Endothelial cell (in vitro differentiated cells): Measurements from ENCODE around the gene B9D1. TPM values are rescaled to one million over a fixed set of nuclear protein-coding genes. Genes with fewer than 3 reads are reported as not detected.
"Not testable (repeated sequence)": the region's sequence is repeated elsewhere in the genome, so short reads cannot be mapped to it uniquely, and the experiment has no call there.

Source experiments
- DNase-seq: peaks from one replicate; pipeline ENCODE4 v3.0.0; 2021; ENCODE audit warnings: low spot score
- H3K27ac Mint-ChIP-seq: one replicate; pipeline ENCODE4 v1.8.0; 2021; ENCODE audit warnings: mixed read lengths, inconsistent platforms; ENCODE audit not compliant: unreplicated experiment
- H3K27me3 Mint-ChIP-seq: one replicate; pipeline ENCODE4 v1.8.0; 2021; ENCODE audit warnings: mild to moderate bottlenecking, moderate library complexity, mixed read lengths, inconsistent platforms; ENCODE audit not compliant: unreplicated experiment
- H3K36me3 Mint-ChIP-seq: one replicate; pipeline ENCODE4 v1.8.0; 2021; ENCODE audit warnings: mild to moderate bottlenecking, low read depth, mixed read lengths, inconsistent platforms; ENCODE audit not compliant: unreplicated experiment
- H3K4me1 Mint-ChIP-seq: one replicate; pipeline ENCODE4 v1.8.0; 2021; ENCODE audit warnings: mild to moderate bottlenecking, mixed read lengths, inconsistent platforms; ENCODE audit not compliant: unreplicated experiment
- H3K4me3 Mint-ChIP-seq: one replicate; pipeline ENCODE4 v1.8.0; 2021; ENCODE audit warnings: mild to moderate bottlenecking, mixed read lengths, inconsistent platforms; ENCODE audit not compliant: unreplicated experiment
- H3K9me3 Mint-ChIP-seq: one replicate; pipeline ENCODE4 v1.8.0; 2021; ENCODE audit warnings: mixed read lengths, inconsistent platforms; ENCODE audit not compliant: unreplicated experiment
- CTCF ChIP-seq: fragments of 200-600 bp; sonication (generic); IDR thresholded peaks from one replicate; pipeline ENCODE4 v1.5.0; 2021; ENCODE audit warnings: antibody characterized with exemption; ENCODE audit not compliant: unreplicated experiment
- total RNA-seq: library from RNA; stranded (reverse); fragmentation: NEBNext Ultra II Directional; extraction: Animal tissue kit (Norgen Biotek cat#: 25700); gene quantifications from one replicate; pipeline ENCODE4 v1.2.1, GENCODE V29; 2021; ENCODE audit not compliant: unreplicated experiment

Gene B9D1
- total RNA-seq, 1 donor from 2014 or later, result 6.2 TPM

GRCh38 chr17:19359151-19359550 lies 3.4 kb downstream of the B9D1 start:
- H3K27me3 Mint-ChIP-seq, result peaks cover 13% of the 10 kb centered on the region
- no peak for DNase-seq
- no peaks in the 10 kb centered on the region for H3K36me3 Mint-ChIP-seq
- peaks cover 8% of the 10 kb centered on the region for H3K4me1 Mint-ChIP-seq
- no peaks in the 10 kb centered on the region for H3K9me3 Mint-ChIP-seq
- peak overlapping the region; percentile 4 for H3K4me3 Mint-ChIP-seq
- TF ChIP-seq CTCF, result no peak
- H3K27ac Mint-ChIP-seq, result no peak overlapping the region

DNA sequence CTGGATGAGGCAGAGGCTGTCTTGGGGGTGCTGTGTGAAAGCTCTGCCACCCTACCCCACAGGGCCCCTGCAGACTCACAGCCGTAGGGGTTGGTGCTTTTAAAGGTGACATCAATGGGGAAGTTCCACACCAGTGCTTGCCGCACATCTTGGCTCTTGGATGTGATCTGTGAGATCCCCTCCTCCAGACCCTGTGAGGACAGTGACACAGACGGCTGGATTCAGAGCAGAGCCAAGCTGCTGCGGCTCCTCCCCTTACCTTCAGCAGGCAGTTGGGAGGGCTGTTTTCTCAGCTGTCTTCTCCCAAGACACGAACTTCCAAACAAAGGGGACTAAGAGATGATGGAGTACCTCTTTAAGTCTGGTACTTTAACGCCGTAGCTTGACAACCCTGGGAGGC lies 4.8 kb downstream of the B9D1 start:
- H3K36me3 Mint-ChIP-seq, result no peaks in the 10 kb centered on the region
- no peak overlapping the region for H3K4me3 Mint-ChIP-seq
- TF ChIP-seq CTCF, result no peak
- H3K27me3 Mint-ChIP-seq, result peaks cover 9% of the 10 kb centered on the region
- no peaks in the 10 kb centered on the region for H3K9me3 Mint-ChIP-seq
- H3K27ac Mint-ChIP-seq, result no peak overlapping the region
- DNase-seq, result no peak
- peaks cover 8% of the 10 kb centered on the region for H3K4me1 Mint-ChIP-seq

DNA sequence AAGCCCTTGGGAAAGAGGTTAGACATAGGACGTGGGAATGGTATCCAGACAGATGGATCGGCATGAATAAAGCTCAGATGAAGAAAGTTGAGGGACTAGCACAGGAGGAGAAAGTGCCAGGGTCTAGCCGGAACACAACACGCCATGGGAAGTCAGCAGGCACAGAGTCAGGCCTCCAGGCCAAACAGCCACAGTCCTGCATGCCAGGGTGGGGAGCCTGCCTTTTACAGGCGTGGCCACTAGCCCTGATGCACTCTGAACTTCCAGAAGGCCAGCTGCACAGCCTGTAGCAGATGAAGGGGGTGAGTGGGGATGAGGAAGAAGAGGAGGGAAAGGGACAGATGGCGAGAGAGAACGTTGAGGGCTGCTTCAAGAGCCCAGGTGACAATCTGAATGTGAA lies 5.2 kb downstream of the B9D1 start:
- H3K27ac Mint-ChIP-seq, result no peak overlapping the region

DNA sequence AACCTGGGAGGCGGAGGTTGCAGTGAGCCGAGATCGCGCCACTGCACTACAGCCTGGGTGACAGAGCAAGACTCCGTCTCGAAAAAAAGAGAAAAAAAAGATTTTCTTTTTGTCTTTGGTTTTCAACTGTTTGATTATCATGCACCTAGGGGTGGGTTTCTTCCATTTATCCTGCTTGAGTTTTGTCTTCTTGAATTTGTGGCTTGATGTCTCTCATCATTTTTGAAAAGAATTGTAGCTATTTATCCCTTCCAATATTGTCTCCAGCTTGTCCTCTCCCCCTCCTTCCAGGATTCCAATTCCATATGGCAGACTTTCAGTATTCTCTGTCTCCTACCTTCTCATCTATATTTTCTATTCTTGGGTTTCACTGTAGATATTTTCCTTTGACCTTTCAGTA lies 7.8 kb downstream of the B9D1 start:
- Mint-ChIP-seq H3K27ac (no peak overlapping the region), H3K4me3 (no peak overlapping the region), H3K27me3 (peaks cover 2% of the 10 kb centered on the region), H3K9me3 (no peaks in the 10 kb centered on the region), H3K4me1 (no peaks in the 10 kb centered on the region), H3K36me3 (no peaks in the 10 kb centered on the region)
- no peak for TF ChIP-seq CTCF
- DNase-seq, result no peak

More for the DNA sequence above, 5.2 kb downstream of the B9D1 start:
- no peak for DNase-seq
- TF ChIP-seq CTCF, result no peak
- Mint-ChIP-seq H3K4me3 (no peak overlapping the region), H3K36me3 (no peaks in the 10 kb centered on the region), H3K27me3 (peaks cover 9% of the 10 kb centered on the region), H3K9me3 (no peaks in the 10 kb centered on the region), H3K4me1 (peaks cover 8% of the 10 kb centered on the region)

DNA sequence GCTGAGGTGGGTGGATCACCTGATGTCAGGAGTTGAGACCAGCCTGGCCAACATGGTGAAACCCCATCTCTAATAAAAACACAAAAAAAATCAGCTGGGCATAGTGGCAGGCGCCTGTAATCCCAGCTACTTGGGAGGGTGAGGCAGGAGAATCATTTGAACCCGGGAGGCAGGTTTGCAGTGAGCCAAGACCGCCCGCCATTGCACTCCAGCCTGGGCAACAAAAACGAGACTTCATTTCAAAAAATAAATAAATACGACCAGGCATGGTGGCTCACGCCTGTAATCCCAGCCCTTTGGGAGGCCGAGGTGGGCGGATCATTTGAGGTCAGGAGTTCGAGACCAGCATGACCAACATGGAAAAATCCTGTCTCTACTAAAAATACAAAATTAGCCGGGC lies 9.1 kb downstream of the B9D1 start:
- not testable (repeated sequence) for H3K4me1 Mint-ChIP-seq, H3K4me3 Mint-ChIP-seq

GRCh38 chr17:19348806-19349205 lies 13.7 kb downstream of the B9D1 start:
- H3K27me3 Mint-ChIP-seq, result peaks cover 2% of the 10 kb centered on the region
- no peak for TF ChIP-seq CTCF
- no peak overlapping the region for H3K4me3 Mint-ChIP-seq
- no peak for DNase-seq
- no peaks in the 10 kb centered on the region for H3K4me1 Mint-ChIP-seq
- no peaks in the 10 kb centered on the region for H3K36me3 Mint-ChIP-seq
- H3K27ac Mint-ChIP-seq, result no peak overlapping the region
- H3K9me3 Mint-ChIP-seq, result no peaks in the 10 kb centered on the region

More for the DNA sequence above, 9.1 kb downstream of the B9D1 start:
- H3K9me3 Mint-ChIP-seq, DNase-seq, H3K27ac Mint-ChIP-seq, H3K27me3 Mint-ChIP-seq, H3K36me3 Mint-ChIP-seq: not testable (repeated sequence)
